SK-MEL-5 (cell line): ENCODE results near the gene TP53. TPM values are rescaled to one million over a fixed set of nuclear protein-coding genes. Genes with fewer than 3 reads are reported as not detected.
A peak's percentile ranks its signal among the peaks of the same experiment; 100 is the strongest.

ENCODE experiments used
- DNase-seq: peaks from one replicate; pipeline ENCODE4 v3.0.0-alpha.2; 2016; ENCODE audit warnings: low read depth, low spot score
- in situ Hi-C: cut with HindIII; loops from 2 replicates; pipeline ENCODE4 v1.10.0; 2016; ENCODE audit warnings: low sequenced_read_pairs, high pct_unique_total_duplicates, low pct_unique_long_range_greater_than_20kb
- total RNA-seq: library from RNA; depleted of rRNA; stranded (reverse); fragments of >200 nt; shearing (Covaris generic); gene quantifications from 2 replicates; pipeline ENCODE4 v1.2.3, GENCODE V29; 2014

TP53 gene
- total RNA-seq, 1 experiment from 2014 or later: 14.1 TPM

DNA sequence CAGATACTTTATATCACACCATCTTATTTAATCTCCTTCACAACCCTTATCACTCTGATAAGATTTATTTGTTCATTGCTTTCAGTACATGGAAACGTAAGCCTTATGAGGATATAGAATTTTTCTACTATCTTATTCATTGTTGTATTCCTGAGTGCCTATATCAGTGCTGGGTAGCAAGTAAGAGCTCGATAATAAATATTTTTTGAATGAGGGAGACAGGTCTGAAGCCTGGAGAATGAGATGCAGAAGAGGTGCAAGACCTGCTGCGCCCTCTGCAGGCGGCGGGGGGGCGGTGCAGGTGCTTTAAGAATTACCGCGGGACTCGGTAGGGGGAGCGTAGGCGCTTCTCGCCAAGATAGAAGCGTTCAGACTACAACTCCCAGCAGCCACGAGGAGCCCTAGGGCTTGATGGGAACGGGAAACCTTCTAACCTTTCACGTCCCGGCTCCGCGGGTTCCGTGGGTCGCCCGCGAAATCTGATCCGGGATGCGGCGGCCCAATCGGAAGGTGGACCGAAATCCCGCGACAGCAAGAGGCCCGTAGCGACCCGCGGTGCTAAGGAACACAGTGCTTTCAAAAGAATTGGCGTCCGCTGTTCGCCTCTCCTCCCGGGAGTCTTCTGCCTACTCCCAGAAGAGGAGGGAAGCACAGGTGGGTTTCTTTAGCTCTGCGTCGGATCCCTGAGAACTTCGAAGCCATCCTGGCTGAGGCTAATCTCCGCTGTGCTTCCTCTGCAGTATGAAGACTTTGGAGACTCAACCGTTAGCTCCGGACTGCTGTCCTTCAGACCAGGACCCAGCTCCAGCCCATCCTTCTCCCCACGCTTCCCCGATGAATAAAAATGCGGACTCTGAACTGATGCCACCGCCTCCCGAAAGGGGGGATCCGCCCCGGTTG, 868 bp upstream of the TP53 start, which contains the start of gene WRAP53:
Gene WRAP53 (plus strand): TSS at position 570 of the 900 bp plus-strand sequence. CDS start 172 bp downstream, at position 742.
- peak; percentile 99 for DNase-seq
- in situ Hi-C loops: no loop called here

DNA sequence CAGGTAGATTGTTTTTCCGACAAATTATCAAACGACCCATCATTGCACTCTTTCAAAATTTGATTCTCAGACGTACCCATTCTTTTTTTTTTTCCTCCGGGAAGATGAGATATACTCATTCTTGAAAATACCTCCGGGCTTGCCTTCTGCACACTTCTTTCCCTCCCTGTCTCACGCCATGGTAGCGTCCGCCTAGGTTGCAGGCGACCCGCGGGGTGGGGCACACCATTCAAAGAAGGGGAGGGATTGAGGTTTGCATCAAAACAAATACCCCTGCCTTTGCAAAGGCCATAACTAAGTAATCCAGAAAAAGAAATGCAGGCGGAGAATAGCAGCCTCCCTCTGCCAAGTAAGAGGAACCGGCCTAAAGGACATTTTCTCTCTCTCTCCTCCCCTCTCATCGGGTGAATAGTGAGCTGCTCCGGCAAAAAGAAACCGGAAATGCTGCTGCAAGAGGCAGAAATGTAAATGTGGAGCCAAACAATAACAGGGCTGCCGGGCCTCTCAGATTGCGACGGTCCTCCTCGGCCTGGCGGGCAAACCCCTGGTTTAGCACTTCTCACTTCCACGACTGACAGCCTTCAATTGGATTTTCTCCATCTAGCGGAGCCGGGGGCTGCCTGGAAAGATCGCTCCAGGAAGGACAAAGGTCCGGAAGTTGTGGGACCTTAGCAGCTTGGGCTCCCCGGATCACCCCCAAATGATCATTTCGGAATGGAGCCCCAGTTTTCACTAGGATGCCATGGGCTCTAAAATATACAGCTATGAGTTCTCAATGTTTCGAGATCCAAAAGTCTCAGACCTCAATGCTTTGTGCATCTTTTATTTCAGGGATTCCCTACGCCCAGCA, 843 bp downstream of the TP53 start:
- in situ Hi-C loops: no loop called here

DNA sequence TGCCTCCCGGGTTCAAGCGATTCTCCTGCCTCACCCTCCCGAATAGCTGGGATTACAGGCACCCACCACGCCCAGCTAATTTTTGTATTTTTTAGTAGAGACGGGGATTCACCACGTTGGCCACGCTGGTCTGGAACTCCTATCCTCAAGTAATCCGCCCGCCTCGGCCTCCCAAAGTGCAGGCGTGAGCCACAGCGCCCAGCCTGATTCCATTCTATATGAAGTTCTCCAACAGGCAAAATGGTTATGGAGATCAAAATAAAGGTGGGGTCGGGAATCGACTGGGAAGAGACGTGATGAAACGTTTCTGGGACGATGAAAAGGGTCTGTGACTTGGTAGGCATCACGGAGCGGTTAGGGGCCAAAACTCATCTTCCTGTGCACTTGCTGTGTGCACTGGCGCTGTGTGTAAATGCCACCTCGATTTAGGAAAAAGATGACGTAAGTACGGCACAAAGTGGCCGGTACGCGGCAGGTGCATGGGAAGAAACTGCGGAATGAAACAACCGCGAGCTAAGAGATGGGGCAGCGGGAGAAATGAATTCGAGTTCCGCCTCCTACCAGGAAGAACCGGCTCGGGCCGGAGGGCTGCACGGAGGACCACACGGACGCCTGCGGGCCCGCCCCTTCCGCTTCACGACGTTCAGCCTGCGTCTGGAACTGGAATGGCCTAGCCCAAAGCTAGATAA, 1.6 kb downstream of the TP53 start:
- in situ Hi-C loops: no loop called here
- peak; percentile 93 for DNase-seq

More for the DNA sequence above, 843 bp downstream of the TP53 start:
- DNase-seq: peak; percentile 80

DNA sequence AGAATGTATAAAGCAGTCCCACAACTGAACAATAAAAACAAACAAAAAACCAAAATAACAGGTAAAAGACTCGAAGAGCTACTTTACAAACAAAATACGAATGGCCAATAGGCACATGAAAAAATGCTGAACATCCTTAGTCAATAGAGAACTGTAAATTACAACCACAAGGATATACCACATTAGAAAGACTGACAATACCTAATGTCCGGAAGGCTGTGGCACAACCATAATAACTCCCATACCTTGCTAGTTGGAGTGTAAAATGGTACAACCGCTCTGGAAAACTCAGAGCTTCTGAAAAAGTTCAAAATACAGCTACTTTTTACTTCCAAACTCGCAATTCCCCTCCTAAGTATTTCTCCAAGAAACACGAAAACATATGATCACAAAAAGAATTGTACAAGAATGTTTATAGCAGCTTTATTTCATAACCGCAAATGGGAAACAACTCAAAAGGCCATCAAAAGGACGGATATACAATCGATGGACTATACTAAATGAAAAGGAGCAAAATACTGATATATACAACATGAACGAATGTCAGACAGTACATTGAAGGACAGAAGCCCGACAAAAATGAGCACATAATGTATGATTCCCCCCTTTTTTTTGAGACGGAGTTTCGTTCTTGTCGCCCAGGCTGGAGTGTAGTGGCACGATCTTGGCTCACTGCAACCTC, 2.3 kb downstream of the TP53 start:
- no peak for DNase-seq
- in situ Hi-C loops: no loop called here

DNA sequence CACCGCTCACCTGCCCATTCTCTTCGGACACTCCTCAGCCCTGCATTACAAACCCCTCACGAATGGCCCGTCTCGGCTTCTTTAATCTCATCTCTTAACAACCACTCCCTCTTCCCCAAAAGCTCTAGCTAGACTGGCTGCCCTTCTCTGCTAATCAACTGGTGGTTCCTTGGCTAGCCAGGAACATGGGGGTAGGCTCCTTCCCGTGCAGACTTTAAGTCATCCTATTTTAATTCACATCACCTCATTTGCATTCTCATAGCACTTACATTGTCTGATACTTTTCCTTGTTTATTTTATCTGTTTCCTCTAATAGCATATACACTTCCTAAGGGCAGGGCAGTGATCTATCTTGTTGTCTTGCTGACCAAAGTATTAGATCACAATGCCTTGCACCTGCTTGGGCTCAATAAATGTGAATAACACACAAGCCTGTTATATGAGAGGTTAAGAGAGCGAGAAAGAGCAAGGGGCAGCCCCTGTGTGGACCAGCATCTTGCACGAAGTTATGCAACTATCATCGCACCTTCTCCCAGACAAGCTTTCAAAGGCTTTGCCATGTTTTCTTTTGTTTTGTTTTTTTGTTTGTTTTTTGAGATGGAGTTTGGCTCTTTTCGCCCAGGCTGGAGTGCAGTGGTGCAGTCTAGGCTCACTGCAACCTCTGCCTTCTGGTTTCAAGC, 9.8 kb downstream of the TP53 start:
- in situ Hi-C loops: no loop called here
- DNase-seq: no peak

DNA sequence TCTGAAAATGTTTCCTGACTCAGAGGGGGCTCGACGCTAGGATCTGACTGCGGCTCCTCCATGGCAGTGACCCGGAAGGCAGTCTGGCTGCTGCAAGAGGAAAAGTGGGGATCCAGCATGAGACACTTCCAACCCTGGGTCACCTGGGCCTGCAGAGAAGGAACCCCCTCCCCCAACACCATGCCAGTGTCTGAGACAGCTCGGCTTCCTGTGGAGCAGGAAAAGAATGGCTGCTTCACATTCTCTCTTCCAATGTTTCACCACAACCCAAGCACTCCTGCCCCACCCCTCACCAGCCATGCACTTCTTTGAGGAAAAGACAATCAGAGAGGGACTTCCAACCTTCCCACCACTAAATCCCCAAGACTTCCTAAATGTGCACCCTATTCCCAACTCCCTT, 10.8 kb downstream of the TP53 start:
- DNase-seq: no peak
- in situ Hi-C loops: no loop called here

DNA sequence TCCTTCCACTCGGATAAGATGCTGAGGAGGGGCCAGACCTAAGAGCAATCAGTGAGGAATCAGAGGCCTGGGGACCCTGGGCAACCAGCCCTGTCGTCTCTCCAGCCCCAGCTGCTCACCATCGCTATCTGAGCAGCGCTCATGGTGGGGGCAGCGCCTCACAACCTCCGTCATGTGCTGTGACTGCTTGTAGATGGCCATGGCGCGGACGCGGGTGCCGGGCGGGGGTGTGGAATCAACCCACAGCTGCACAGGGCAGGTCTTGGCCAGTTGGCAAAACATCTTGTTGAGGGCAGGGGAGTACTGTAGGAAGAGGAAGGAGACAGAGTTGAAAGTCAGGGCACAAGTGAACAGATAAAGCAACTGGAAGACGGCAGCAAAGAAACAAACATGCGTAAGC, 12.4 kb downstream of the TP53 start:
- DNase-seq: no peak
- in situ Hi-C loops: no loop called here

DNA sequence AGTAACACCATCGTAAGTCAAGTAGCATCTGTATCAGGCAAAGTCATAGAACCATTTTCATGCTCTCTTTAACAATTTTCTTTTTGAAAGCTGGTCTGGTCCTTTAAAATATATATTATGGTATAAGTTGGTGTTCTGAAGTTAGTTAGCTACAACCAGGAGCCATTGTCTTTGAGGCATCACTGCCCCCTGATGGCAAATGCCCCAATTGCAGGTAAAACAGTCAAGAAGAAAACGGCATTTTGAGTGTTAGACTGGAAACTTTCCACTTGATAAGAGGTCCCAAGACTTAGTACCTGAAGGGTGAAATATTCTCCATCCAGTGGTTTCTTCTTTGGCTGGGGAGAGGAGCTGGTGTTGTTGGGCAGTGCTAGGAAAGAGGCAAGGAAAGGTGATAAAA, 14.1 kb downstream of the TP53 start:
- in situ Hi-C loops: no loop called here
- peak; percentile 59 for DNase-seq

DNA sequence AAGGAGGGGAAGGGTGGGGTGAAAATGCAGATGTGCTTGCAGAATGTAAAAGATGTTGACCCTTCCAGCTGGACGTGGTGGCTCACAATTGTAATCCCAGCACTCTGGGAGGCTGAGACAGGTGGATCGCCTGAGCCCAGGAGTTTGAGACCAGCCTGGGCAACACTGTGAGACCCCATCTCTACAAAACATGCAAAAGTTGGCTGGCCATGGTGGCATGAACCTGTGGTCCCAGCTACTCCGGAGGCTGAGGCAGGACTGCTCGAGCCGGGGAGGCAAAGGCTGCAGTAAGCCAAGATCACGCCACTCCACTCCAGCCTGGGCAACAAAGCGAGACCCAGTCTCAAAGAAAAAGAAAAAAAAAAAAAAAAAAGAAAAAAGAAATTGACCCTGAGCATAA, 18.8 kb downstream of the TP53 start:
- in situ Hi-C loops: no loop called here
- DNase-seq: no peak

DNA sequence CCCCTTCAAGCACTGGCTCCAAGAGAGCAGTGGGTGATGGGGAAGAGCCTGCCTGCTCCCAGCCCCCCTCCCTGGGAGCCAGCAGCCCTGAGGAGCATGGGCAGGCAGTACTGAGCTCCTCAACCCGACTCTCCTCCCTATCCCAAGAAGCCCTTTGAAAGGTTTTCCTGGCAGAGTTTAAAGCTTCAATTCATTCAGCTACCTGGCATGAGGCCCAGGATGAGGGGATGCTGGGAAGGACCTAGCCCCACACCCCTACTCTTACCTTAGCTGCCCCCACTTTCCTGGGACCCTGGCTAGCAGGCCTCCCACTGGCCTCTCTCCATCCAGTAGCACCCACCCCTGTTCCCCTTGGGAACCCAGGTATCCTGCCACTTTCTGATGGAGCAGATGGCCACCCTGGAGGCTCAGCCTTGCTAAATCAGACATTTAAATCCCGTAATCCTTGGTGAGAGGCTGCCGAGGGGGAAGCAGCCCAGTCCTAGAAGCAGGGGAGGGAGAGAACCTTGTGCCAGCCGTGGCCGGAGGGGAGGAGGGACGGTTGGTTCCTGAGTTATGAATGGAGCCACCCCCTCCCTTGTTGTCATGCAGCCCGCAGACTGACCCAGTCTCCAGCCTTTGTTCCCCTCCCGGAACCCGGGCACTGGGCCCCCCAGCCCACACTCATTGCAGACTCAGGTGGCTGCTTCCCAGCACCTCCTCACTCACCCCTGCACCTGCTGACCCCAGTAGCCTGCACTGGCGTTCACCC, 19.5 kb downstream of the TP53 start:
- in situ Hi-C loops: no loop called here

DNA sequence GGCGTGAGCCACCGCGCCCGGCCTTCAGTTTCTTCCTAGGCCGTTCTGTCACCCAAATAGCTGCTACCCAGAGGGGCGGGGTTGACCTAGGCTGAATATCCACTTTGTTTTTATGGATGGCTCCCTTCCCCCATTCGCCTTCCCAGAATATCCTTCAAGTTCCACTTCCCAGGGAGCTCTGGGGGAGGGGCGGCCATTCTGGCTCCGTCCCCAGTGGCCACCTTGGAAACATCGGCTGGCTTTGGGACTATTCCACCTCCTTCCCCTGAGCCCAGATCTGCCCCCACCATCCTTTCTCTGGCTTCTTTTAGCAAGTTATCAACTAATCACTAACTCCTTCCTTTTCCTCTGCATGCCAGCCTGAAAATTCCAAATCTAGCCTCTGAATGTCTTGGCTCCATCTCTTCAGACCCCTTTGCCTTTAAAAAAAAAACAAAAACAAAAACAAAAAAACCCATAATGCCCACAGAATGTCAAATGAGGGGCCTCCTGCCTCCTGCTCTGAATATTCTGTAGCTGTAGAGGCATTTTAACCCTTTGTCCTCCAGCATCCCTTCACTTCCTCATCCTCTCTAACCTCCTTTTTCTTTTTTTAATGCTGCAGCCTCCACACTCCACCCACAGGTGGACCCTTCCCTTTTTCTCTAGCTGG, 30.2 kb downstream of the TP53 start:
- in situ Hi-C loops: no loop called here
- DNase-seq: peak; percentile 93

More for the DNA sequence above, 19.5 kb downstream of the TP53 start:
- DNase-seq: no peak

DNA sequence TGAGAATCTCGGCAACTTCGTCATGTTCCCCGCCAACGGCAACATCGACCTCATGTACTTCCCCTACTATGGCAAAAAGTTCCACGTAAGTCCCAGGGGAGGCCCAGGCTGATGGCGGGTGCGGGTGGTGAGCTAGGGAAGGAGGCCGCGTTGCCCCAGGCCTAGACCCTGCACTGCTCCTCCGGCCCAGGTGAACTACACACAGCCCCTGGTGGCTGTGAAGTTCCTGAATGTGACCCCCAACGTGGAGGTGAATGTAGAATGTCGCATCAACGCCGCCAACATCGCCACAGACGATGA, 31.8 kb downstream of the TP53 start:
- in situ Hi-C loops: no loop called here
- DNase-seq: no peak

DNA sequence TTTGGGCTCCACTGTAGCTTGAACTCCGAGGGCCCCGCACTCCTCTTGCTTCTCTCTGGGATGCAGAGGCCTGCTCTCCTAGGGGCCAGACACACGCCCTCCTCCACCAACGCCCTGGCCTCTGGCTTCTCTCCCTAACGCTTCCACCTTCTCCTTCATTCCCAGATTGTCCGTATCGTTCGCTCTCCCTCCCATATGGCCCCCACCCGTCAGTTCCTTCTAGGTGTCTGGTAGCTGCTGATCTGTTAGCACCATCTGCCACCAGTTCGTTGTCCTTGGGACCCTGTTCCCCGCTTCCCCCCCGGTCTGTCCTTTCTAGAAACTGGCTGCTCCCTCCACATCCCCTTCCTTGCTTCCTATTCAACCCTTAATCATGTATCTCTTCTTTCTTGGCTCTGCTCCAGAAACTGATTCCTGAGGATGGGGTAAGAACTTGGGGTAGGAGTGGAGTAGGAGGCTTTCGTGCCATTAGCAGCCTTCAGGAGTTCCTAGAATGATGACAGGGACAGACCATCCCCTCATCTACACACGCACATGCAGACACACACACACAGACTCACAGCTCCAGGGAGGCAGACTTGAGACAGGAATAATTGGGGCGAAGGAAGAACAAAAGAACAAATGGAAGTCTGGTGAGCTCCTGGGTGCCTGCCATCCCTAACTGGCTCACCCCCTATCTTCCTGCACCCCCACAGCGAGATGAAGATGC, 32.3 kb downstream of the TP53 start:
- in situ Hi-C loops: no loop called here
- DNase-seq: no peak

DNA sequence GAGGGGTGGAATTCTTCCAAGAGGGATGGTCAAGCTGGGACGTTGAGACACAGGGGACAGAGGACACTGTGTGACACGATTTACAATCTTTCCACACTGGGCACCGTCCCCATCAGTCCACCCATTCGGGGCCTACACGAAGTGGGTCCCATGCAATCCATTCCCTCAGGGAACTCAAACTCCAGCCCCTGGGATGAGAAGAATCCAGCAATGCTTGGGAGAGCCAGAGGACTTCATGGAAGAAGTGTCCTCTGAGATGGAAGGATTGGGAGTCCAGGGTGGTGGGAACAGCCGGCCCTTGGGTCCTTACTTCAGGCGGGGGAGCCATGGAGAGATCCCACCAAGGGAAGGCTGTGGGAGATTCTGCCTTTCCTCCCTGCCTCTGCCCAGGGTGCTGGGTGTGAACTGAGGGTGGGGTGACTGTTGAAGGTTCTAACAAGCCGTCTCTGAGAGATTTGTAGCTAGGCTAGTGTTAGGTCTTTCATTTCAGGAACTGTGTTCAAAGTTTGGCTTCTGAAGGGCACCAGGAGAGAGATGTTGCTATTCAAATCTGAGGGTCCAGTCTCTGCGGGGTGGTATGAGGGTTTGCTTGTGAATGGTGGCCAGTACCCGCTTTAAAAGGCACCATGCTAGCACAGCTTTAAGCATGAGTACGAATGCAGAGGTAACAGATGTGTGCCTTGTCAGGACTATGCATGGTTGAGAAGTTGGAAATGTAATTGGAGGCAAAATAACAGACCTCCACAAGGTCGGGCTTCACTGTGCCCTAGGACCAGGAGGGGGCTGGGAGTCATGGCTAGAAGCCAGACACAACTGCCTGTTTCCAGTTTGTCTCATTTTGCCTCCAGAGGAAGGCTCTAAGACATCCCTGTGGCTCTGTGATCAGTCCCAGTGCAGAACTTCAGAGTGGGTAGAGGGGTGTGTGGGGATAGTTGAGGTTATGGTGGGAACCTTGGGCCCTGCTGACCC, 34.6 kb downstream of the TP53 start:
- in situ Hi-C loops: no loop called here
- no peak for DNase-seq
